Right lobe of liver (tissue), 4 donors: ENCODE results near the gene GPR87.

ENCODE experiments used
- CTCF ChIP-seq, 4 donors: fragments of 200-600 bp in 3 of 4; fragments of 450-650 bp in 1 of 4; IDR thresholded peaks; one replicate each; pipeline versions ENCODE4 v1.5.1 to v1.8.0; 2016 to 2022; ENCODE audit warnings: antibody characterized with exemption in 4 of 4, mild to moderate bottlenecking in 2 of 4
- POLR2A ChIP-seq: fragments of 450-650 bp; IDR thresholded peaks from one replicate; pipeline ENCODE4 v1.6.1; 2017; ENCODE audit warnings: antibody characterized with exemption, mild to moderate bottlenecking
- donor health status: DM: no; HTN: no; CAD: no.
- donor health status: DM: no; HTN: no; CAD: no.
- donor health status: DM: no; HTN: yes; CAD: no.

GRCh38 chr3:151318313-151318712 is 1.7 kb upstream of the GPR87 start:
- TF ChIP-seq CTCF (IDR thresholded peaks at IDR 0.05) (no peak), POLR2A (no peak)
